Sigmoid colon (tissue), 4 donors: ENCODE results near the gene FANK1.

ENCODE experiments used
- EP300 ChIP-seq, 4 donors: sonication (generic); formaldehyde crosslinking; IDR thresholded peaks; one replicate each; pipeline ENCODE4 v1.6.1; 2017; ENCODE audit warnings: antibody characterized with exemption in 4 of 4
- POLR2A ChIP-seq, 2 donors: fragments of 450-650 bp; IDR thresholded peaks; one replicate each; pipeline ENCODE4 v1.6.1; 2016; ENCODE audit warnings: antibody characterized with exemption in 2 of 2, mild to moderate bottlenecking in 2 of 2, moderate library complexity in 2 of 2
- POLR2AphosphoS5 ChIP-seq, 4 donors: sonication (generic); formaldehyde crosslinking; IDR thresholded peaks; one replicate each; pipeline ENCODE4 v1.6.1; 2017; ENCODE audit warnings: antibody characterized with exemption in 4 of 4
- TF ChIP-seq, protein P1 (sequence below), 4 experiments: fragments of 450-650 bp in 3 of 4; fragments of 200-600 bp in 1 of 4; IDR thresholded peaks; one replicate each; pipeline ENCODE4 v1.5.1; 2016 to 2019; ENCODE audit warnings: antibody characterized with exemption in 4 of 4, mild to moderate bottlenecking in 3 of 4, moderate library complexity in 2 of 4

GRCh38 chr10:126027692-126028091 is 131.3 kb downstream of the FANK1 start:
- TF ChIP-seq, protein P1, sequence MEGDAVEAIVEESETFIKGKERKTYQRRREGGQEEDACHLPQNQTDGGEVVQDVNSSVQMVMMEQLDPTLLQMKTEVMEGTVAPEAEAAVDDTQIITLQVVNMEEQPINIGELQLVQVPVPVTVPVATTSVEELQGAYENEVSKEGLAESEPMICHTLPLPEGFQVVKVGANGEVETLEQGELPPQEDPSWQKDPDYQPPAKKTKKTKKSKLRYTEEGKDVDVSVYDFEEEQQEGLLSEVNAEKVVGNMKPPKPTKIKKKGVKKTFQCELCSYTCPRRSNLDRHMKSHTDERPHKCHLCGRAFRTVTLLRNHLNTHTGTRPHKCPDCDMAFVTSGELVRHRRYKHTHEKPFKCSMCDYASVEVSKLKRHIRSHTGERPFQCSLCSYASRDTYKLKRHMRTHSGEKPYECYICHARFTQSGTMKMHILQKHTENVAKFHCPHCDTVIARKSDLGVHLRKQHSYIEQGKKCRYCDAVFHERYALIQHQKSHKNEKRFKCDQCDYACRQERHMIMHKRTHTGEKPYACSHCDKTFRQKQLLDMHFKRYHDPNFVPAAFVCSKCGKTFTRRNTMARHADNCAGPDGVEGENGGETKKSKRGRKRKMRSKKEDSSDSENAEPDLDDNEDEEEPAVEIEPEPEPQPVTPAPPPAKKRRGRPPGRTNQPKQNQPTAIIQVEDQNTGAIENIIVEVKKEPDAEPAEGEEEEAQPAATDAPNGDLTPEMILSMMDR (IDR thresholded peaks at IDR 0.05): no peak
- no peak for TF ChIP-seq POLR2A (IDR thresholded peaks at IDR 0.05)
- TF ChIP-seq POLR2AphosphoS5 (IDR thresholded peaks at IDR 0.05): no peak
- TF ChIP-seq EP300 (IDR thresholded peaks at IDR 0.05): no peak
